Measurements from ENCODE around the gene CTU1.

Gene CTU1

DNA sequence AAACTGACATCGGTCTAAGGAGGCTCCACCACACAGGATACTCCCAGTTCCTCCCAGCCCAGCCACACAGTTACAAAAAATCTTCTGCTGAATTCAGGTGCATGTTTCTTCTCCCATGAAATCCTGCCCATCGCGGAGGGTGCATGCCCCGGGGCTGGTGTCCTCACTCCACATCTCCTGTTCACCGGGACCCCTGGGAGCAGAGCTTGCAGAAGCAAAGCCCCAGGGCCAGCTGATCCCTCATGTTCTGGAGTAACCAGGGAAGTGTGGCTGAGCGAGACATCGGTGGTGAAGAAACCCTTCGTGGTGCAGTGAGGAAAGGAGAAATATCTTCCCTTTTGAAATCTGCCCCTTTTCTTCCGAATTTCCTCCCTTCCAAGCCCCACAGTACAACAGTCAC lies 15.6 kb upstream of the CTU1 start:
- no peak for TF ChIP-seq EZH2phosphoT487 (IDR thresholded peaks at IDR 0.05; ENCODE audit: low read depth)
- TF ChIP-seq, protein P1, sequence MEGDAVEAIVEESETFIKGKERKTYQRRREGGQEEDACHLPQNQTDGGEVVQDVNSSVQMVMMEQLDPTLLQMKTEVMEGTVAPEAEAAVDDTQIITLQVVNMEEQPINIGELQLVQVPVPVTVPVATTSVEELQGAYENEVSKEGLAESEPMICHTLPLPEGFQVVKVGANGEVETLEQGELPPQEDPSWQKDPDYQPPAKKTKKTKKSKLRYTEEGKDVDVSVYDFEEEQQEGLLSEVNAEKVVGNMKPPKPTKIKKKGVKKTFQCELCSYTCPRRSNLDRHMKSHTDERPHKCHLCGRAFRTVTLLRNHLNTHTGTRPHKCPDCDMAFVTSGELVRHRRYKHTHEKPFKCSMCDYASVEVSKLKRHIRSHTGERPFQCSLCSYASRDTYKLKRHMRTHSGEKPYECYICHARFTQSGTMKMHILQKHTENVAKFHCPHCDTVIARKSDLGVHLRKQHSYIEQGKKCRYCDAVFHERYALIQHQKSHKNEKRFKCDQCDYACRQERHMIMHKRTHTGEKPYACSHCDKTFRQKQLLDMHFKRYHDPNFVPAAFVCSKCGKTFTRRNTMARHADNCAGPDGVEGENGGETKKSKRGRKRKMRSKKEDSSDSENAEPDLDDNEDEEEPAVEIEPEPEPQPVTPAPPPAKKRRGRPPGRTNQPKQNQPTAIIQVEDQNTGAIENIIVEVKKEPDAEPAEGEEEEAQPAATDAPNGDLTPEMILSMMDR (IDR thresholded peaks at IDR 0.05; ENCODE audit: low read depth, low read length): no peak
- Histone ChIP-seq H3K9me3 (ENCODE audit: insufficient read depth, low read length) (no peaks in the 10 kb centered on the region), H3K27me3 (ENCODE audit: low read depth, low read length) (peaks cover 8% of the 10 kb centered on the region), H2AFZ (ENCODE audit: low read depth, low read length) (no peak overlapping the region), H4K20me1 (ENCODE audit: insufficient read depth, low read length) (no peaks in the 10 kb centered on the region), H3K4me1 (ENCODE audit: low read length) (peaks cover 5% of the 10 kb centered on the region), H3K79me2 (ENCODE audit: low read length) (no peaks in the 10 kb centered on the region), H3K9ac (ENCODE audit: low read length) (no peak overlapping the region), H3K36me3 (replicated peaks; ENCODE audit: low read depth, low read length) (no peaks in the 10 kb centered on the region), H3K4me3 (ENCODE audit: low read length) (no peak overlapping the region), H3K27ac (ENCODE audit: low read length) (no peak overlapping the region), H3K4me2 (ENCODE audit: low read length) (no peak overlapping the region)

- no peak overlapping the region for H3K4me3 ChIP-seq (ENCODE audit: low read length)
- no peaks in the 10 kb centered on the region for H3K9me3 ChIP-seq (ENCODE audit: insufficient read depth, low read length)
- no peak for TF ChIP-seq EZH2phosphoT487 (IDR thresholded peaks at IDR 0.05; ENCODE audit: low read depth)
- TF ChIP-seq, protein P1 (IDR thresholded peaks at IDR 0.05; ENCODE audit: low read depth, low read length): no peak
- H3K27ac ChIP-seq (ENCODE audit: low read length): no peak overlapping the region
- no peaks in the 10 kb centered on the region for H4K20me1 ChIP-seq (ENCODE audit: insufficient read depth, low read length)
- H3K4me2 ChIP-seq (ENCODE audit: low read length): no peak overlapping the region
- H3K36me3 ChIP-seq (replicated peaks; ENCODE audit: low read depth, low read length): no peaks in the 10 kb centered on the region
- H2AFZ ChIP-seq (ENCODE audit: low read depth, low read length): no peak overlapping the region
- H3K27me3 ChIP-seq (ENCODE audit: low read depth, low read length): peaks cover 7% of the 10 kb centered on the region; the same call in 1 of the 2 replicates
- no peak overlapping the region for H3K9ac ChIP-seq (ENCODE audit: low read length)
- H3K4me1 ChIP-seq (ENCODE audit: low read length): peaks cover 5% of the 10 kb centered on the region
- no peaks in the 10 kb centered on the region for H3K79me2 ChIP-seq (ENCODE audit: low read length)
Measured at GRCh38 chr19:51123381-51123800, 15.2 kb upstream of the CTU1 start.

GRCh38 chr19:51122112-51122981 lies 14.1 kb upstream of the CTU1 start:
- Histone ChIP-seq H3K4me1 (ENCODE audit: low read length) (no peaks in the 10 kb centered on the region), H2AFZ (ENCODE audit: low read depth, low read length) (no peak overlapping the region), H3K4me2 (ENCODE audit: low read length) (no peak overlapping the region), H3K27me3 (ENCODE audit: low read depth, low read length) (peaks cover 11% of the 10 kb centered on the region; the same call in 1 of the 2 replicates), H3K4me3 (ENCODE audit: low read length) (no peak overlapping the region), H3K79me2 (ENCODE audit: low read length) (no peaks in the 10 kb centered on the region), H3K36me3 (replicated peaks; ENCODE audit: low read depth, low read length) (no peaks in the 10 kb centered on the region), H3K27ac (ENCODE audit: low read length) (no peak overlapping the region), H3K9me3 (ENCODE audit: insufficient read depth, low read length) (no peaks in the 10 kb centered on the region), H3K9ac (ENCODE audit: low read length) (no peak overlapping the region), H4K20me1 (ENCODE audit: insufficient read depth, low read length) (no peaks in the 10 kb centered on the region)
- TF ChIP-seq, protein P1 (IDR thresholded peaks at IDR 0.05; ENCODE audit: low read depth, low read length): no peak
- no peak for TF ChIP-seq EZH2phosphoT487 (IDR thresholded peaks at IDR 0.05; ENCODE audit: low read depth)

DNA sequence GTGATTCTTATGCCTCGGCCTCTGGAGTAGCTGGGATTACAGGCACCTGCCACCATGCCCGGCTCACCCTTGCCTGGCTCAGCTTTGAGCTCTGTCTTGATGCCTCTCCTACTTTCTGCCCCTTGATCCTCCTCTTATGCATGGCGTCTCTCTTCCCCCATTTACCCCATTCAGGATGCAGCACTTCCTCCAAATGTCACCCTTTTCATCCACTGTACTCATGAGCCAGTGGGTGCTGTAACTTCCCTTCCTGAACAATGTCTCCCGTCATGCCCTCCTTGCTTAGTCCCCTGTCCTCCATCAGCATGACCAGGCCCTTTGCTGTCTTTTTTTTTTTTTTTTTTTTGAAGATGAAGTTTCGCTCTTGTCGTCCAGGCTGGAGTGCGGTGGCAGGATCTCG lies 13.0 kb upstream of the CTU1 start:
- Histone ChIP-seq H3K9ac (ENCODE audit: low read length) (no peak overlapping the region), H3K79me2 (ENCODE audit: low read length) (no peaks in the 10 kb centered on the region), H3K4me3 (ENCODE audit: low read length) (no peak overlapping the region), H3K36me3 (replicated peaks; ENCODE audit: low read depth, low read length) (no peaks in the 10 kb centered on the region), H2AFZ (ENCODE audit: low read depth, low read length) (no peak overlapping the region), H3K27ac (ENCODE audit: low read length) (no peak overlapping the region), H3K27me3 (ENCODE audit: low read depth, low read length) (peaks cover 19% of the 10 kb centered on the region; the same call in 1 of the 2 replicates), H4K20me1 (ENCODE audit: insufficient read depth, low read length) (no peaks in the 10 kb centered on the region), H3K9me3 (ENCODE audit: insufficient read depth, low read length) (no peaks in the 10 kb centered on the region), H3K4me1 (ENCODE audit: low read length) (no peaks in the 10 kb centered on the region), H3K4me2 (ENCODE audit: low read length) (no peak overlapping the region)
- TF ChIP-seq, protein P1 (IDR thresholded peaks at IDR 0.05; ENCODE audit: low read depth, low read length): no peak
- no peak for TF ChIP-seq EZH2phosphoT487 (IDR thresholded peaks at IDR 0.05; ENCODE audit: low read depth)

All from OCI-LY3 (cell line).